SH-SY5Y (cell line): ENCODE measurements around the gene ALDH1B1.

Experiments used
- GATA2 ChIP-seq: IDR thresholded peaks from 2 replicates; pipeline ENCODE4 v1.6.1; 2011; ENCODE audit warnings: mild to moderate bottlenecking, low read depth, low read length
- GATA3 ChIP-seq: IDR thresholded peaks from 2 replicates; pipeline ENCODE4 v1.6.1; 2011; ENCODE audit warnings: low read depth, mild to moderate bottlenecking, low read length, moderate library complexity

DNA sequence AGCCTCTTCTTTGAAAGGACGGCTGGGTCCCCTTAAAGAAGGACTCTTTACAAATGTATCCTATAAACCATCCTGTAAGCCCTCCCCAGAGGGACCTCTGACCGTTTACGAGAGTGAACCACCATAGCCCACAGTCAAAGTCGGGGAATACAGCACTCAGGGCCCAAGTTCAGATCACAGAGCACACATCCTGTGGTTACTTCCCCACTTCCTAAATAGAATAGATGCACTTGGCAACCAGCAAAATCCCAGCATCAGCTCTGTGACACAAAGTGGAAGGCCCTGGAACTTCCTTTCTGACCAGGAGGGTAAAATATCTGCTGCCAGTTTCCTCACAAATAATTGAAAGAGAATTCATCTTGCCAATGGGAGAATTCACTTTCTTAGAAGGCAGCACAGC lies 38.6 kb downstream of the ALDH1B1 start:
- TF ChIP-seq GATA2 (no peak), GATA3 (no peak)
